SK-N-SH (cell line): ENCODE data around the gene FRYL. TPM values are rescaled to one million over a fixed set of nuclear protein-coding genes. Genes with fewer than 3 reads are reported as not detected.

ENCODE experiments used
- CTCF ChIA-PET: fragments of 300-600, 350-600 bp; formaldehyde crosslinking; extraction: SDS; loops from one replicate; lab custom pipeline; 2021; lab: Yijun Ruan, JAX
- POLR2A ChIA-PET: fragments of 350-600 bp; sonication (Branson Sonifier 250); formaldehyde crosslinking; extraction: SDS; loops from one replicate; lab custom pipeline; 2020; ENCODE audit warnings: antibody characterized with exemption, inconsistent platforms; lab: Yijun Ruan, JAX
- DNase-seq: peaks from one replicate; pipeline ENCODE4 v3.0.0; 2012
- H2AFZ ChIP-seq: fragments of 200-600 bp; sonication (generic); 2 replicates; pipeline ENCODE4 v1.8.1; 2016; ENCODE audit warnings: antibody characterized with exemption, mild to moderate bottlenecking, low read depth
- H3F3A ChIP-seq: fragments of 200-600 bp; sonication (generic); replicated peaks from 2 replicates; pipeline ENCODE3; 2016; ENCODE audit warnings: antibody characterized with exemption, mild to moderate bottlenecking; ENCODE audit not compliant: insufficient read depth
- H3K27ac ChIP-seq, 2 experiments: fragments of 200-500 bp in 1 of 2; fragments of 200-600 bp in 1 of 2; sonication (Bioruptor generic) in 1 of 2; sonication (generic), shearing (Covaris generic) in 1 of 2; 2 replicates each; pipeline versions ENCODE4 v1.5.1 to v1.6.1; 2014 to 2016; ENCODE audit warnings: low read depth in 2 of 2, inconsistent platforms in 1 of 2, low read length in 1 of 2, mild to moderate bottlenecking in 1 of 2, mixed read lengths in 1 of 2
- H3K27me3 ChIP-seq: fragments of 200-600 bp; sonication (generic), shearing (Covaris generic); 2 replicates; pipeline ENCODE4 v1.6.1; 2016; ENCODE audit warnings: mixed run types; ENCODE audit not compliant: insufficient read depth
- H3K36me3 ChIP-seq, 2 experiments: fragments of 200-500 bp in 1 of 2; fragments of 200-600 bp in 1 of 2; sonication (Bioruptor generic) in 1 of 2; sonication (generic) in 1 of 2; replicated peaks in 1 of 2; 2 replicates each; pipeline versions ENCODE3 to v1.5.1; 2014 to 2016; ENCODE audit warnings: low read length in 1 of 2, mild to moderate bottlenecking in 1 of 2; ENCODE audit not compliant: insufficient read depth in 2 of 2, control insufficient read depth in 1 of 2
- H3K4me1 ChIP-seq, 2 experiments: fragments of 200-500 bp in 1 of 2; fragments of 200-600 bp in 1 of 2; sonication (Bioruptor generic) in 1 of 2; sonication (generic), shearing (Covaris generic) in 1 of 2; 2 replicates each; pipeline versions ENCODE4 v1.5.1 to v1.6.1; 2014 to 2016; ENCODE audit warnings: low read depth in 1 of 2, low read length in 1 of 2, mixed run types in 1 of 2; ENCODE audit not compliant: insufficient read depth in 2 of 2, control insufficient read depth in 1 of 2
- H3K4me2 ChIP-seq: fragments of 200-600 bp; sonication (generic), shearing (Covaris generic); 2 replicates; pipeline ENCODE4 v1.6.1; 2017; ENCODE audit warnings: mixed run types
- H3K4me3 ChIP-seq, 2 experiments: fragments of 200-500 bp in 1 of 2; fragments of 200-600 bp in 1 of 2; sonication (Bioruptor generic) in 1 of 2; sonication (generic), shearing (Covaris generic) in 1 of 2; 2 replicates each; pipeline versions ENCODE4 v1.5.1 to v1.8.1; 2014 to 2016; ENCODE audit warnings: low read depth in 2 of 2, inconsistent platforms in 1 of 2, low read length in 1 of 2, mild to moderate bottlenecking in 1 of 2, mixed read lengths in 1 of 2, moderate library complexity in 1 of 2
- H3K79me2 ChIP-seq: fragments of 200-600 bp; sonication (generic); 2 replicates; pipeline ENCODE4 v1.8.1; 2017; ENCODE audit warnings: mild to moderate bottlenecking; ENCODE audit not compliant: insufficient read depth
- H3K9ac ChIP-seq: fragments of 200-600 bp; sonication (generic); 2 replicates; pipeline ENCODE4 v1.6.1; 2017; ENCODE audit warnings: mixed run types
- H3K9me2 ChIP-seq: fragments of 200-600 bp; sonication (generic); 2 replicates; pipeline ENCODE4 v1.6.1; 2017; ENCODE audit warnings: mixed run types
- H3K9me3 ChIP-seq: fragments of 200-600 bp; sonication (generic); 2 replicates; pipeline ENCODE4 v1.6.1; 2017; ENCODE audit warnings: mixed run types, mild to moderate bottlenecking, moderate library complexity
- H4K20me1 ChIP-seq: fragments of 200-600 bp; sonication (generic); 2 replicates; pipeline ENCODE4 v1.6.1; 2017; ENCODE audit warnings: mild to moderate bottlenecking, mixed run types; ENCODE audit not compliant: insufficient read depth
- CHD2 ChIP-seq: fragments of 150-350 bp; IDR thresholded peaks from 2 replicates; pipeline ENCODE4 v1.6.1; 2018; ENCODE audit warnings: low read length; ENCODE audit not compliant: partially characterized antibody
- EZH2phosphoT487 ChIP-seq: fragments of 200-600 bp; sonication (generic); IDR thresholded peaks from 2 replicates; pipeline ENCODE4 v1.6.1; 2017; ENCODE audit warnings: low read depth, mixed run types, mild to moderate bottlenecking, antibody characterized with exemption, moderate library complexity, borderline replicate concordance
- FOXM1 ChIP-seq: IDR thresholded peaks from 2 replicates; pipeline ENCODE4 v1.4.0; 2012; ENCODE audit warnings: low read depth, mild to moderate bottlenecking
- JUND ChIP-seq: IDR thresholded peaks from 2 replicates; pipeline ENCODE4 v1.4.0; 2012
- NFIC ChIP-seq: IDR thresholded peaks from 2 replicates; pipeline ENCODE4 v1.4.0; 2012; ENCODE audit warnings: borderline replicate concordance
- POLR2AphosphoS5 ChIP-seq: IDR thresholded peaks from 2 replicates; pipeline ENCODE4 v1.6.1; 2012; ENCODE audit warnings: low read depth, low read length
- RFX5 ChIP-seq: IDR thresholded peaks from 2 replicates; pipeline ENCODE4 v1.6.1; 2012; ENCODE audit warnings: mild to moderate bottlenecking, improper control_type of control experiment, low read length
- RXRA ChIP-seq: IDR thresholded peaks from 2 replicates; pipeline ENCODE4 v1.4.0; 2012; ENCODE audit warnings: low read depth, mild to moderate bottlenecking, borderline replicate concordance
- SIN3A ChIP-seq: IDR thresholded peaks from 2 replicates; pipeline ENCODE4 v1.6.1; 2012; ENCODE audit warnings: low read depth, mild to moderate bottlenecking, low read length, moderate library complexity, borderline replicate concordance
- SMC3 ChIP-seq: IDR thresholded peaks from 2 replicates; pipeline ENCODE4 v1.6.1; 2012; ENCODE audit warnings: low read depth, low read length, improper control_type of control experiment
- WGBS: methylation state at CpG from one replicate; pipeline ENCODE4 v1.1.6; 2017; ENCODE audit warnings: low lambda C conversion rate; 5-methylcytosine and 5-hydroxymethylcytosine counted together
- polyA plus RNA-seq, 3 experiments: library from polyadenylated mRNA; depleted of rRNA; stranded (reverse); fragments of >200 nt; gene quantifications; 2 replicates each; pipeline ENCODE4 v1.2.3, GENCODE V29; 2012
- TF ChIP-seq, protein P1 (sequence below): IDR thresholded peaks from 2 replicates; pipeline ENCODE4 v1.4.0; 2012; ENCODE audit warnings: low read depth
- TF ChIP-seq, protein P2 (sequence below): fragments of 150-350 bp; IDR thresholded peaks from 2 replicates; pipeline ENCODE4 v1.6.1; 2017; ENCODE audit warnings: antibody characterized with exemption, low read length, low read depth, borderline replicate concordance
- TF ChIP-seq, protein P3 (sequence below): IDR thresholded peaks from 2 replicates; pipeline ENCODE4 v1.4.0; 2012; ENCODE audit warnings: low read depth, borderline replicate concordance
- TF ChIP-seq, protein P4 (sequence below): IDR thresholded peaks from 2 replicates; pipeline ENCODE4 v1.4.0; 2012; ENCODE audit warnings: low read depth, borderline replicate concordance

FRYL gene
- polyA plus RNA-seq, 1 of the 3 experiments (the other 2 are of a cell fraction), result 8.2 TPM

DNA sequence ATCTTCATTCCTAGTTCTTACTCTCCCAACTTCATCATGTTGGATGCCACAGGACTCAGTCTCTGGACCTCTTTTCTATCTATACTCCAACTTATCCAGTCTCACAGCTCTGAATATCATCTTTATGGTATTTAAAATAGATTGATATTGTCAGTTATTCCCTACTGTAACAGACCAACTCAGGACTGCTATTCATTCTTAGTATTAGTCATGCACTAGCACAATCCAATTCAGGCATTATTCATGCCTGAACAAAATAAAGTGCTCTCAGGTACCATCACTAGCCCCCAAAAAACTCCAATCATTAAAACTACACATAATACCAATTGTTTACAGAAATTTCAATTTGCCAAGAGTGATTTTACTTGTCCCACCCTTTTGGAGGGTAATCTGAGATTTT, 37.7 kb downstream of the FRYL start (continued):
- TF ChIP-seq JUND (peak; percentile 33; the same call in 1 of the 2 replicates), POLR2AphosphoS5 (no peak), NFIC (no peak), SIN3A (no peak), RXRA (no peak), CHD2 (no peak)
- TF ChIP-seq, protein P1, sequence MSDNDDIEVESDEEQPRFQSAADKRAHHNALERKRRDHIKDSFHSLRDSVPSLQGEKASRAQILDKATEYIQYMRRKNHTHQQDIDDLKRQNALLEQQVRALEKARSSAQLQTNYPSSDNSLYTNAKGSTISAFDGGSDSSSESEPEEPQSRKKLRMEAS, result no peak
- TF ChIP-seq, protein P2, sequence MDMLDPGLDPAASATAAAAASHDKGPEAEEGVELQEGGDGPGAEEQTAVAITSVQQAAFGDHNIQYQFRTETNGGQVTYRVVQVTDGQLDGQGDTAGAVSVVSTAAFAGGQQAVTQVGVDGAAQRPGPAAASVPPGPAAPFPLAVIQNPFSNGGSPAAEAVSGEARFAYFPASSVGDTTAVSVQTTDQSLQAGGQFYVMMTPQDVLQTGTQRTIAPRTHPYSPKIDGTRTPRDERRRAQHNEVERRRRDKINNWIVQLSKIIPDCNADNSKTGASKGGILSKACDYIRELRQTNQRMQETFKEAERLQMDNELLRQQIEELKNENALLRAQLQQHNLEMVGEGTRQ, result no peak
- TF ChIP-seq, protein P3, sequence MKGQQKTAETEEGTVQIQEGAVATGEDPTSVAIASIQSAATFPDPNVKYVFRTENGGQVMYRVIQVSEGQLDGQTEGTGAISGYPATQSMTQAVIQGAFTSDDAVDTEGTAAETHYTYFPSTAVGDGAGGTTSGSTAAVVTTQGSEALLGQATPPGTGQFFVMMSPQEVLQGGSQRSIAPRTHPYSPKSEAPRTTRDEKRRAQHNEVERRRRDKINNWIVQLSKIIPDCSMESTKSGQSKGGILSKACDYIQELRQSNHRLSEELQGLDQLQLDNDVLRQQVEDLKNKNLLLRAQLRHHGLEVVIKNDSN, result no peak
- TF ChIP-seq, protein P4, sequence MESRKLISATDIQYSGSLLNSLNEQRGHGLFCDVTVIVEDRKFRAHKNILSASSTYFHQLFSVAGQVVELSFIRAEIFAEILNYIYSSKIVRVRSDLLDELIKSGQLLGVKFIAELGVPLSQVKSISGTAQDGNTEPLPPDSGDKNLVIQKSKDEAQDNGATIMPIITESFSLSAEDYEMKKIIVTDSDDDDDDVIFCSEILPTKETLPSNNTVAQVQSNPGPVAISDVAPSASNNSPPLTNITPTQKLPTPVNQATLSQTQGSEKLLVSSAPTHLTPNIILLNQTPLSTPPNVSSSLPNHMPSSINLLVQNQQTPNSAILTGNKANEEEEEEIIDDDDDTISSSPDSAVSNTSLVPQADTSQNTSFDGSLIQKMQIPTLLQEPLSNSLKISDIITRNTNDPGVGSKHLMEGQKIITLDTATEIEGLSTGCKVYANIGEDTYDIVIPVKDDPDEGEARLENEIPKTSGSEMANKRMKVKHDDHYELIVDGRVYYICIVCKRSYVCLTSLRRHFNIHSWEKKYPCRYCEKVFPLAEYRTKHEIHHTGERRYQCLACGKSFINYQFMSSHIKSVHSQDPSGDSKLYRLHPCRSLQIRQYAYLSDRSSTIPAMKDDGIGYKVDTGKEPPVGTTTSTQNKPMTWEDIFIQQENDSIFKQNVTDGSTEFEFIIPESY, result no peak

DNA sequence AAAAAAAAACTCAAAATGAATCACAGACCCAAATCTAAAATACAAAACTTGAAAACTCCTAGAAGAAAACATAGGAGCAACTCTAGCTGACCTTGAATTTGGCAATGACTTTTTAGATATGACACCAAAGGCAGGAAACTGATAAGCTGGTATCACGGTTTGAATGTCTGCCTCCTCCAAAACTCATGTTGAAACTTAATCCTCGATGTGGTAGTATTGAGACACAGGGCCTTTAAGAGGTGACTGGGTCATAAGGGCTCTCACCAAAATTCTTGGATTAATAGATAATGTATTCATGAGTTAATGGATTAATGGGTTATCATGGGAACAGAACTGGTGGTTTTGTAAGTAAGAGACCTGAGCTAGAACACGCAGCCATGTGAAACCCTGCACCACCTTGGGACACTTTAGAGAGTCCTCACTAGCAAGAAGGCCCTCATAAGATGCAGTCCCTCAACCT, 40.5 kb downstream of the FRYL start:
- Histone ChIP-seq H3F3A (peaks cover 3% of the 10 kb centered on the region), H3K36me3 (no peaks in the 10 kb centered on the region), H2AFZ (no peak overlapping the region), H3K4me3 (no peak overlapping the region), H3K4me1 (no peaks in the 10 kb centered on the region), H3K9me2 (no peaks in the 10 kb centered on the region), H3K27me3 (no peaks in the 10 kb centered on the region), H4K20me1 (peaks cover 34% of the 10 kb centered on the region), H3K27ac (no peak overlapping the region), H3K9me3 (no peaks in the 10 kb centered on the region), H3K4me2 (no peak overlapping the region), H3K79me2 (peaks cover 88% of the 10 kb centered on the region), H3K9ac (no peak overlapping the region)
- POLR2A ChIA-PET, result no interaction called here
- CTCF ChIA-PET, result no interaction called here
- 93% methylated on average over 3 of the region's 3 CpGs for WGBS
- no peak for DNase-seq
- TF ChIP-seq FOXM1 (no peak), RFX5 (no peak), SMC3 (no peak), EZH2phosphoT487 (no peak)
